Measurements from ENCODE around the gene HERC2. TPM values are rescaled to one million over a fixed set of nuclear protein-coding genes. Genes with fewer than 3 reads are reported as not detected.

Gene HERC2
- total and polyA plus RNA-seq, 4 donors: 17.9 to 76.0 (median 39.8) TPM

DNA sequence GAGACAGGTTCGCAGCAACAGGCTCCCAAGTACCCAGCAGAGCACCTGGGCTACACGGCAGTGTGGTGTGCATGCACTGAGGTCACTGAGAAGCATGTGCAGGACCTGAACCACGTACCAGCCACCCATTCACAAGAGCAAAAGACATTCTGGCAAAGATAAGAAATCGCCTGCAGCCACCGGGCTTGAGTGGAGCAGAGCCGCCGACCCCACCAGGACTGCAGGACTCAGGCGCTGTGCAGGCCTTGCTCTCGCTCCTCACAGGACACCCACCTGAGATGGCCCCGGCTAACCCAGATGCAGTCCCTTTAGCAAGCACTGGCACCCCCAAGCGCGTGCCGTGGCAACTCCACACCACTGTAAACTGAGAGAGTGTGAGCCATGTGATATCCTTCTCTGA, 190.6 kb downstream of the HERC2 start:
- no peak for ATAC-seq (ENCODE audit: insufficient read depth, low FRiP score)
- Histone ChIP-seq H3K36me3 (ENCODE audit: control insufficient read depth in 4 of 4, insufficient read depth in 4 of 4, low read length in 4 of 4) (peaks cover 4 to 47% (median 28%) of the 10 kb centered on the region in 4 donors), H3K9ac (ENCODE audit: insufficient read depth in 1 of 2, low read length in 2 of 2) (no peak overlapping the region), H3K9me3 (ENCODE audit: control insufficient read depth in 4 of 4, insufficient read depth in 3 of 4, low read length in 3 of 4) (no peaks in the 10 kb centered on the region), H3K4me3 (no peak overlapping the region), H3K27me3 (ENCODE audit: control insufficient read depth in 3 of 3, insufficient read depth in 3 of 3, low read length in 2 of 3) (no peaks in the 10 kb centered on the region), H3K4me1 (ENCODE audit: control insufficient read depth in 5 of 5, insufficient read depth in 5 of 5, low read length in 5 of 5) (no peaks in the 10 kb centered on the region), H3K27ac (ENCODE audit: low read depth in 1 of 2, low read length in 1 of 2) (no peak overlapping the region)
- TF ChIP-seq, protein P1, sequence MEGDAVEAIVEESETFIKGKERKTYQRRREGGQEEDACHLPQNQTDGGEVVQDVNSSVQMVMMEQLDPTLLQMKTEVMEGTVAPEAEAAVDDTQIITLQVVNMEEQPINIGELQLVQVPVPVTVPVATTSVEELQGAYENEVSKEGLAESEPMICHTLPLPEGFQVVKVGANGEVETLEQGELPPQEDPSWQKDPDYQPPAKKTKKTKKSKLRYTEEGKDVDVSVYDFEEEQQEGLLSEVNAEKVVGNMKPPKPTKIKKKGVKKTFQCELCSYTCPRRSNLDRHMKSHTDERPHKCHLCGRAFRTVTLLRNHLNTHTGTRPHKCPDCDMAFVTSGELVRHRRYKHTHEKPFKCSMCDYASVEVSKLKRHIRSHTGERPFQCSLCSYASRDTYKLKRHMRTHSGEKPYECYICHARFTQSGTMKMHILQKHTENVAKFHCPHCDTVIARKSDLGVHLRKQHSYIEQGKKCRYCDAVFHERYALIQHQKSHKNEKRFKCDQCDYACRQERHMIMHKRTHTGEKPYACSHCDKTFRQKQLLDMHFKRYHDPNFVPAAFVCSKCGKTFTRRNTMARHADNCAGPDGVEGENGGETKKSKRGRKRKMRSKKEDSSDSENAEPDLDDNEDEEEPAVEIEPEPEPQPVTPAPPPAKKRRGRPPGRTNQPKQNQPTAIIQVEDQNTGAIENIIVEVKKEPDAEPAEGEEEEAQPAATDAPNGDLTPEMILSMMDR (IDR thresholded peaks at IDR 0.05; ENCODE audit: control extremely low read depth, extremely low read depth): no peak
- WGBS, 2 donors: 97% methylated on average over 13 of the region's 13 CpGs
- DNase-seq: no peak

DNA sequence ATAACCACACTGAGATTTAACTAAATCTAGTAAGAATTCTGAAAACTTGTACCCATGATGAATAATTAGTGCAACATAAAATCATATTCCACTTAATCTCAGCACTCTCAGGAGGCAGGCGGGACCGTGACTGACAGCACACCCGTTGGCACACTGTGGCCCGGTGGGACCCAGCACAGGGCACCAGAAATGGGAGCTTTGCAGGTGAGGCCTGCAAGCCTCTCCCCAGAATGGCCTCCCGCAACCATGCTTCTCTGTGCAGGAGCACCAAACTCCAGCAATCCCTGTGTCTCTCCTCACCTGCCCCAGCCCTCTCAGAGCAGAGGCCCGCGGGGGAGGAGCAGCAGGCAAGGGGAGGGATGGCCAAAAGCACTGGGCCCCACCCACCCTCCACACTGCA, 191.3 kb downstream of the HERC2 start:
- H3K9ac ChIP-seq (ENCODE audit: insufficient read depth in 1 of 2, low read length in 2 of 2): no peak overlapping the region
- H3K9me3 ChIP-seq (ENCODE audit: control insufficient read depth in 4 of 4, insufficient read depth in 3 of 4, low read length in 3 of 4): no peaks in the 10 kb centered on the region
- TF ChIP-seq, protein P1 (IDR thresholded peaks at IDR 0.05; ENCODE audit: control extremely low read depth, extremely low read depth): no peak
- H3K36me3 ChIP-seq (ENCODE audit: control insufficient read depth in 4 of 4, insufficient read depth in 4 of 4, low read length in 4 of 4): peaks cover 4 to 47% (median 28%) of the 10 kb centered on the region in 4 donors
- no peak for DNase-seq
- WGBS, 2 donors: 97 to 98% methylated on average over 7 of the region's 7 CpGs
- H3K27me3 ChIP-seq (ENCODE audit: control insufficient read depth in 3 of 3, insufficient read depth in 3 of 3, low read length in 2 of 3): no peaks in the 10 kb centered on the region
- ATAC-seq (ENCODE audit: insufficient read depth, low FRiP score): no peak
- H3K4me1 ChIP-seq (ENCODE audit: control insufficient read depth in 5 of 5, insufficient read depth in 5 of 5, low read length in 5 of 5): no peaks in the 10 kb centered on the region
- H3K27ac ChIP-seq (ENCODE audit: low read depth in 1 of 2, low read length in 1 of 2): no peak overlapping the region
- no peak overlapping the region for H3K4me3 ChIP-seq

DNA sequence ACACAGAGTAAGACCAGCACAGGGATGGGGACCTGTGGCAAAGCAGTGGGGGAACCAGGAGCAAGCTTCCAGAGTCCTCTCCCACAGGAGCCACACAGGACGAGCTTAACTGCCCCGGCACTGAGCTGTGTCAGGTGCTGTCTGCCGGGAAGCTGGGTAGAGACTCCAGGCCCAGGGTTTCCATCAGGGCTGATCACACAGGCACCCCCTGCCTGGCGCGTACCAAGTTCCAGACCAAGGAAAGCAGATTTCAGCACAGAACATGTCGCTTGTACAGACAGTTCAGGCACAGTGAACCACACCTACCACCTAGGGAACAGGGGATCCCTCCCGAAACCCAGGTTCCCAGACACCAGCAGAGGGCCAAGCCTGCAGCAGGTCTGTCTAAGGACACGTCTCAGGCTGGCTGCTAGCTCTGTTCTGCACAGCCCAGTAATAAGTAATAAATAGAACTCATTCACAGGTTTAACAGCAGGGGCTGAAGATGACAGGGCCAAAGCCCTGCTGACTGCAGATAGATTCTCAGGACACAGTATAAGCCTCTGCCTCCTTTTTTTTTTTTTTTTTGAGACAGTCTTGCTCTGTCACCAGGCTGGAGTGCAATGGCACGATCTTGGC, 192.6 kb downstream of the HERC2 start:
- no peaks in the 10 kb centered on the region for H3K9me3 ChIP-seq (ENCODE audit: control insufficient read depth in 4 of 4, insufficient read depth in 3 of 4, low read length in 3 of 4)
- TF ChIP-seq, protein P1 (IDR thresholded peaks at IDR 0.05; ENCODE audit: control extremely low read depth, extremely low read depth): no peak
- no peak overlapping the region for H3K9ac ChIP-seq (ENCODE audit: insufficient read depth in 1 of 2, low read length in 2 of 2)
- ATAC-seq (ENCODE audit: insufficient read depth, low FRiP score) (no peak), DNase-seq (no peak)
- no peaks in the 10 kb centered on the region for H3K4me1 ChIP-seq (ENCODE audit: control insufficient read depth in 5 of 5, insufficient read depth in 5 of 5, low read length in 5 of 5)
- no peak overlapping the region for H3K4me3 ChIP-seq
- no peak overlapping the region for H3K27ac ChIP-seq (ENCODE audit: low read depth in 1 of 2, low read length in 1 of 2)
- peaks cover 4 to 48% (median 33%) of the 10 kb centered on the region in 4 donors for H3K36me3 ChIP-seq (ENCODE audit: control insufficient read depth in 4 of 4, insufficient read depth in 4 of 4, low read length in 4 of 4)
- no peaks in the 10 kb centered on the region for H3K27me3 ChIP-seq (ENCODE audit: control insufficient read depth in 3 of 3, insufficient read depth in 3 of 3, low read length in 2 of 3)
- WGBS, 2 donors: 96% methylated on average over 9 of the region's 9 CpGs

DNA sequence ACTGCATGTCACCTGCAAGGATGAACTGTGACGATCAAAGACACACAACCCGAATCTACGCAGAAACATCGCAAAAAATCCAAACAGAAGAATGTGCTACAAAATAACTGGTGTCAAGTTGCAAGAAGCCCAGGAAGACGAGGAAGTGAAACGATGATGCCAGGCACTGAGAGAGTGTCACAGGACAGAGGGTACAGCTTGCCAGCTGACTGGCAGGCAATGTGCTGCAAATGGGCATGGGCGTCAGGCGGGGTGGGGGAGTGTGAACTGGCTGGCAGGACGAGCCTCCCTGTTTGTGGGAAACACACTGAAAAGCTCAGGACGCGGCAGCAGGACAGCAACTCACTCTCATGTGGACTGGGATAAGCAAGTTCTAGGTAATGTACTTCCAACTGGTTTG, 193.9 kb downstream of the HERC2 start:
- H3K9ac ChIP-seq (ENCODE audit: insufficient read depth in 1 of 2, low read length in 2 of 2): no peak overlapping the region
- no peak for ATAC-seq (ENCODE audit: insufficient read depth, low FRiP score)
- peaks cover 4 to 48% (median 38%) of the 10 kb centered on the region in 4 donors for H3K36me3 ChIP-seq (ENCODE audit: control insufficient read depth in 4 of 4, insufficient read depth in 4 of 4, low read length in 4 of 4)
- 82 to 83% methylated on average over 11 of the region's 11 CpGs for WGBS, 2 donors
- no peaks in the 10 kb centered on the region for H3K4me1 ChIP-seq (ENCODE audit: control insufficient read depth in 5 of 5, insufficient read depth in 5 of 5, low read length in 5 of 5)
- TF ChIP-seq, protein P1 (IDR thresholded peaks at IDR 0.05; ENCODE audit: control extremely low read depth, extremely low read depth): no peak
- no peaks in the 10 kb centered on the region for H3K9me3 ChIP-seq (ENCODE audit: control insufficient read depth in 4 of 4, insufficient read depth in 3 of 4, low read length in 3 of 4)
- H3K4me3 ChIP-seq: no peak overlapping the region
- no peak overlapping the region for H3K27ac ChIP-seq (ENCODE audit: low read depth in 1 of 2, low read length in 1 of 2)
- DNase-seq: no peak
- H3K27me3 ChIP-seq (ENCODE audit: control insufficient read depth in 3 of 3, insufficient read depth in 3 of 3, low read length in 2 of 3): no peaks in the 10 kb centered on the region
